K562 (cell line): ENCODE results near the gene LNX2. TPM values are rescaled to one million over a fixed set of nuclear protein-coding genes. Genes with fewer than 3 reads are reported as not detected.

ENCODE experiments used
- BDP1 ChIP-seq: IDR thresholded peaks from 3 replicates; pipeline ENCODE4 v1.6.1; 2011; ENCODE audit not compliant: insufficient read length, insufficient read depth
- RBM39 ChIP-seq: fragments of 200-400 bp; formaldehyde crosslinking; optimal IDR thresholded peaks from 2 replicates; pipeline ENCODE3; 2018; ENCODE audit warnings: low read depth, low read length
- polyA plus RNA-seq, 8 experiments: library from polyadenylated mRNA; depleted of rRNA in 4 of 8; stranded (reverse) in 5 of 8; unstranded in 3 of 8; fragments of >200 nt; fragmentation: Nextera tagmentation in 2 of 8; fragmentation: Illumina TruSeq in 1 of 8; extraction: Ambion mirVana in 2 of 8; extraction: Trizol in 1 of 8; gene quantifications; 2 replicates each; pipeline versions ENCODE4 v1.2.1 to v1.2.3, GENCODE V29; 2011 to 2014; ENCODE audit warnings: inconsistent platforms in 1 of 8, missing spikeins in 1 of 8
- total RNA-seq, 7 experiments: library from RNA; depleted of rRNA in 6 of 7; stranded (reverse); fragments of >200 nt in 6 of 7; fragmentation: Illumina TruSeq in 2 of 7; extraction: Trizol in 2 of 7; gene quantifications; 2 replicates each; pipeline versions ENCODE4 v1.2.1 to v1.2.3, GENCODE V29; 2011 to 2021; ENCODE audit warnings: low replicate concordance in 1 of 7
- TF ChIP-seq, protein P1 (sequence below), 2 experiments: fragments of 450-650 bp in 1 of 2; sonication (generic) in 1 of 2; formaldehyde crosslinking in 1 of 2; IDR thresholded peaks; 2 replicates each; pipeline versions ENCODE4 v1.7.1 to v1.9.0; 2016 to 2022; ENCODE audit warnings: inconsistent platforms in 1 of 2, mild to moderate bottlenecking in 1 of 2, missing genetic modification reagents in 1 of 2
- TF ChIP-seq, protein P2 (sequence below): sonication (generic); formaldehyde crosslinking; IDR thresholded peaks from 2 replicates; pipeline ENCODE4 v1.8.0; 2022; ENCODE audit warnings: mild to moderate bottlenecking, missing genetic modification reagents, borderline replicate concordance

Gene LNX2
- total and polyA plus RNA-seq, 9 of the 15 experiments (the other 6 are each of a cell fraction or from before 2014, with no cell fraction given): 1.5 to 5.5 (median 4.0) TPM

DNA sequence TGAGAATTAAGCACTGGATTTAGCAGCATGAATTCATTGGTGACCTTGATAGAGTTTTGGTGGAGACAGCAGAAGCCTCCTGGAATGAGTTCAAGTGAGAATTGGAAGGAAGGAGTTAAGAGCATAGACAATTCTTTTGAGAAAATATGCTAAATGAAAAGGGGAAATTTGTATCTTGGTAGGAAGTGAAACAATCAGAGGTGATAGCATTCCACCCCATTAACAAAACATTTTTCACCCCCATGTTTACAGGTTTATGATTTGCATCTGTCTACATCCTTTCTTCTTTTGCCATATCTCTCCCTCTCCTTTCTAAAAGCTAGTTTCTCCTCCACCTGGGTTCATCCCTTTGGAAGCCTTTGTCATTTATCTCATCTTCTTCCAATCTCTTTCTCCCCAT, 27.5 kb downstream of the LNX2 start (continued):
- TF ChIP-seq, protein P1, sequence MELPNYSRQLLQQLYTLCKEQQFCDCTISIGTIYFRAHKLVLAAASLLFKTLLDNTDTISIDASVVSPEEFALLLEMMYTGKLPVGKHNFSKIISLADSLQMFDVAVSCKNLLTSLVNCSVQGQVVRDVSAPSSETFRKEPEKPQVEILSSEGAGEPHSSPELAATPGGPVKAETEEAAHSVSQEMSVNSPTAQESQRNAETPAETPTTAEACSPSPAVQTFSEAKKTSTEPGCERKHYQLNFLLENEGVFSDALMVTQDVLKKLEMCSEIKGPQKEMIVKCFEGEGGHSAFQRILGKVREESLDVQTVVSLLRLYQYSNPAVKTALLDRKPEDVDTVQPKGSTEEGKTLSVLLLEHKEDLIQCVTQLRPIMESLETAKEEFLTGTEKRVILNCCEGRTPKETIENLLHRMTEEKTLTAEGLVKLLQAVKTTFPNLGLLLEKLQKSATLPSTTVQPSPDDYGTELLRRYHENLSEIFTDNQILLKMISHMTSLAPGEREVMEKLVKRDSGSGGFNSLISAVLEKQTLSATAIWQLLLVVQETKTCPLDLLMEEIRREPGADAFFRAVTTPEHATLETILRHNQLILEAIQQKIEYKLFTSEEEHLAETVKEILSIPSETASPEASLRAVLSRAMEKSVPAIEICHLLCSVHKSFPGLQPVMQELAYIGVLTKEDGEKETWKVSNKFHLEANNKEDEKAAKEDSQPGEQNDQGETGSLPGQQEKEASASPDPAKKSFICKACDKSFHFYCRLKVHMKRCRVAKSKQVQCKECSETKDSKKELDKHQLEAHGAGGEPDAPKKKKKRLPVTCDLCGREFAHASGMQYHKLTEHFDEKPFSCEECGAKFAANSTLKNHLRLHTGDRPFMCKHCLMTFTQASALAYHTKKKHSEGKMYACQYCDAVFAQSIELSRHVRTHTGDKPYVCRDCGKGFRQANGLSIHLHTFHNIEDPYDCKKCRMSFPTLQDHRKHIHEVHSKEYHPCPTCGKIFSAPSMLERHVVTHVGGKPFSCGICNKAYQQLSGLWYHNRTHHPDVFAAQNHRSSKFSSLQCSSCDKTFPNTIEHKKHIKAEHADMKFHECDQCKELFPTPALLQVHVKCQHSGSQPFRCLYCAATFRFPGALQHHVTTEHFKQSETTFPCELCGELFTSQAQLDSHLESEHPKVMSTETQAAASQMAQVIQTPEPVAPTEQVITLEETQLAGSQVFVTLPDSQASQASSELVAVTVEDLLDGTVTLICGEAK (IDR thresholded peaks at IDR 0.05): no peak
- TF ChIP-seq, protein P1 (CRISPR knock-in tag; IDR thresholded peaks at IDR 0.05): no peak
- TF ChIP-seq RBM39 (no peak), BDP1 (no peak)
- TF ChIP-seq, protein P2, sequence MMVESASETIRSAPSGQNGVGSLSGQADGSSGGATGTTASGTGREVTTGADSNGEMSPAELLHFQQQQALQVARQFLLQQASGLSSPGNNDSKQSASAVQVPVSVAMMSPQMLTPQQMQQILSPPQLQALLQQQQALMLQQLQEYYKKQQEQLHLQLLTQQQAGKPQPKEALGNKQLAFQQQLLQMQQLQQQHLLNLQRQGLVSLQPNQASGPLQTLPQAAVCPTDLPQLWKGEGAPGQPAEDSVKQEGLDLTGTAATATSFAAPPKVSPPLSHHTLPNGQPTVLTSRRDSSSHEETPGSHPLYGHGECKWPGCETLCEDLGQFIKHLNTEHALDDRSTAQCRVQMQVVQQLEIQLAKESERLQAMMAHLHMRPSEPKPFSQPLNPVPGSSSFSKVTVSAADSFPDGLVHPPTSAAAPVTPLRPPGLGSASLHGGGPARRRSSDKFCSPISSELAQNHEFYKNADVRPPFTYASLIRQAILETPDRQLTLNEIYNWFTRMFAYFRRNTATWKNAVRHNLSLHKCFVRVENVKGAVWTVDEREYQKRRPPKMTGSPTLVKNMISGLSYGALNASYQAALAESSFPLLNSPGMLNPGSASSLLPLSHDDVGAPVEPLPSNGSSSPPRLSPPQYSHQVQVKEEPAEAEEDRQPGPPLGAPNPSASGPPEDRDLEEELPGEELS (CRISPR knock-in tag): no peak
- TF ChIP-seq, all 486 proteins: peak for 0
